Activated naive CD8-positive, alpha-beta T cell treated with anti-CD3 and anti-CD28 coated beads for 36 hours (primary cell): ENCODE data around the gene LEKR1. TPM values are rescaled to one million over a fixed set of nuclear protein-coding genes. Genes with fewer than 3 reads are reported as not detected.
"Not testable (repeated sequence)": the region's sequence is repeated elsewhere in the genome, so short reads cannot be mapped to it uniquely, and the experiment has no call there.

ENCODE experiments used
- DNase-seq: peaks from one replicate; pipeline ENCODE4 v3.0.0; 2021
- H3K27ac Mint-ChIP-seq: one replicate; pipeline ENCODE4 v1.8.0; 2022; ENCODE audit warnings: mild to moderate bottlenecking, moderate library complexity, mixed read lengths
- H3K27me3 Mint-ChIP-seq: one replicate; pipeline ENCODE4 v1.8.0; 2022; ENCODE audit warnings: mild to moderate bottlenecking, mixed read lengths
- H3K36me3 Mint-ChIP-seq: one replicate; pipeline ENCODE4 v1.8.0; 2021; ENCODE audit warnings: mild to moderate bottlenecking, mixed read lengths
- H3K4me1 Mint-ChIP-seq: one replicate; pipeline ENCODE4 v1.8.0; 2021; ENCODE audit warnings: mixed read lengths
- H3K4me3 Mint-ChIP-seq: one replicate; pipeline ENCODE4 v1.8.0; 2022; ENCODE audit warnings: mild to moderate bottlenecking, moderate library complexity, mixed read lengths
- H3K9me3 Mint-ChIP-seq: one replicate; pipeline ENCODE4 v1.8.0; 2022; ENCODE audit warnings: mixed read lengths
- total RNA-seq, 2 experiments: library from RNA; stranded (reverse); gene quantifications; one replicate each; pipeline ENCODE4 v1.2.3, GENCODE V29; 2021

The LEKR1 gene
- total RNA-seq, 2 experiments from 2014 or later = 0.74 to 2.4 TPM

GRCh38 chr3:156895374-156895773 lies 69.2 kb downstream of the LEKR1 start:
- not testable (repeated sequence) for H3K9me3 Mint-ChIP-seq, H3K27me3 Mint-ChIP-seq, DNase-seq, H3K4me3 Mint-ChIP-seq, H3K36me3 Mint-ChIP-seq, H3K27ac Mint-ChIP-seq, H3K4me1 Mint-ChIP-seq

DNA sequence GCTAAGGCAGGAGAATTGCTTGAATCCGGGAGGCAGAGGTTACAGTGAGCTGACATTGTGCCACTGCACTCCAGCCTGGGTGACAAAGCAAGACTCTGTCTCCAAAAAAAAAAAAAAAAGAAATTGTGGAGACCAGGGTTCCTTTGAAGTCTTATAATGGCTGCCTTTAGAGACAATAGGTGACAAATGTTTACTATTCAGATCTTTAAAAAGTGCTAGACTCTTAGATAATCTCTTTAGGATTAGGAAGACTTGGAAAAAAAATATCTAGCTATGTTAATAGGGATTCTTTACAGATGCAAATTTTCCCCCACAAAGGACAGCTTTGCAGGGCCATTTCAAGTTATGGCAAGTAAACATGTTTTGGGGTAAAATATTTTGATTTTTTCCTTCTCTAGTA lies 71.7 kb downstream of the LEKR1 start:
- not testable (repeated sequence) for H3K4me1 Mint-ChIP-seq, H3K27me3 Mint-ChIP-seq, DNase-seq, H3K9me3 Mint-ChIP-seq, H3K36me3 Mint-ChIP-seq, H3K4me3 Mint-ChIP-seq, H3K27ac Mint-ChIP-seq

- Mint-ChIP-seq H3K27ac (no peak overlapping the region), H3K27me3 (no peaks in the 10 kb centered on the region), H3K4me3 (no peak overlapping the region), H3K4me1 (no peaks in the 10 kb centered on the region), H3K36me3 (peaks cover 6% of the 10 kb centered on the region), H3K9me3 (peaks cover 9% of the 10 kb centered on the region)
- DNase-seq = no peak
Measured at GRCh38 chr3:156898296-156898880, 72.2 kb downstream of the LEKR1 start.

GRCh38 chr3:156899951-156900350 lies 73.8 kb downstream of the LEKR1 start:
- no peak for DNase-seq
- Mint-ChIP-seq H3K27ac (no peak overlapping the region), H3K4me1 (no peaks in the 10 kb centered on the region), H3K27me3 (no peaks in the 10 kb centered on the region), H3K4me3 (no peak overlapping the region), H3K36me3 (peaks cover 2% of the 10 kb centered on the region), H3K9me3 (no peaks in the 10 kb centered on the region)

DNA sequence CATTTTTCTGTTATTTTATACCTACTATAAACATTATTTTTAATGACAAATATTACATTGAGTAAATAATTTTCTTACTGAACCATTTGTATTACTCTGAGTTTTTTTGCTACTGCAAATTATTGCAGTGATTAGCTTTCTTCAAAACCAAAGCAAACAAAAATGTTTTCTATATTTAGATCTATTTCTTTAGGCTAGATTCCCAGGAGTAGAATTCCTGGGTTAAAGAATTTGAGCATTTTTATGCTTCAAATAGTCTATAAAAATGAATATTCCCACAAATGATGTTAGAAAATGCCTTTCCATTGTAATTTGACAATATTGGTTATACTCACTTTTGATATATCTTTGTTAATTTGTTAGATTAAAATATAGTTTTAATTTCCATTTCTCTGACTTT lies 76.8 kb downstream of the LEKR1 start:
- Mint-ChIP-seq H3K27ac (no peak overlapping the region), H3K4me1 (no peaks in the 10 kb centered on the region), H3K27me3 (no peaks in the 10 kb centered on the region), H3K36me3 (no peaks in the 10 kb centered on the region), H3K9me3 (no peaks in the 10 kb centered on the region), H3K4me3 (no peak overlapping the region)
- DNase-seq = no peak

GRCh38 chr3:156906275-156906674 lies 80.1 kb downstream of the LEKR1 start:
- DNase-seq = no peak
- Mint-ChIP-seq H3K27me3 (no peaks in the 10 kb centered on the region), H3K4me1 (no peaks in the 10 kb centered on the region)

DNA sequence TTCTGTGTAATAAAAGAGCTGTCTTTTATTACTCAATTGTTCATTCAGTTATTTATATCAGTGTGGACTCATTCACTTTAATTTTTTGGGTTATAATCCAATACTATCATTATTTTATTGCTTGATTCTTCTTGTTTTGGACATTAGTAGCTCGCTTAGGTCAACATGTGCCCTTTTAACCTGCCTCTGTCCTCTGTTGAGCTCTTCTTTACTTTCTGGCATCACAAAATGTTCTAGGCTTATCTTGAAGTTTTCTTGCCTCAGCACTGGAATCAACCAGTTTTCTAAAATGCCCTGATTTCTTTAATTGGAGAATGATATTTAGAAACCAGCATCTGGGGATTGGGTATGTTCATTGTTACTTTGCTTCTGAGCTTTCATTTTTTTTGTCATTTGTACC lies 82.2 kb downstream of the LEKR1 start:
- no peaks in the 10 kb centered on the region for H3K9me3 Mint-ChIP-seq
- H3K4me1 Mint-ChIP-seq = no peaks in the 10 kb centered on the region
- no peak for DNase-seq
- no peak overlapping the region for H3K4me3 Mint-ChIP-seq
- H3K27ac Mint-ChIP-seq = no peak overlapping the region
- no peaks in the 10 kb centered on the region for H3K36me3 Mint-ChIP-seq
- no peaks in the 10 kb centered on the region for H3K27me3 Mint-ChIP-seq

More at GRCh38 chr3:156906275-156906674, 80.1 kb downstream of the LEKR1 start:
- H3K36me3 Mint-ChIP-seq = no peaks in the 10 kb centered on the region
- no peaks in the 10 kb centered on the region for H3K9me3 Mint-ChIP-seq
- no peak overlapping the region for H3K27ac Mint-ChIP-seq
- H3K4me3 Mint-ChIP-seq = no peak overlapping the region

GRCh38 chr3:156910022-156910421 lies 83.9 kb downstream of the LEKR1 start:
- peaks cover 3% of the 10 kb centered on the region for H3K36me3 Mint-ChIP-seq
- peaks cover under 1% of the 10 kb centered on the region for H3K9me3 Mint-ChIP-seq
- DNase-seq = no peak
- H3K27ac Mint-ChIP-seq = no peak overlapping the region
- H3K4me1 Mint-ChIP-seq = no peaks in the 10 kb centered on the region
- no peaks in the 10 kb centered on the region for H3K27me3 Mint-ChIP-seq
- no peak overlapping the region for H3K4me3 Mint-ChIP-seq

DNA sequence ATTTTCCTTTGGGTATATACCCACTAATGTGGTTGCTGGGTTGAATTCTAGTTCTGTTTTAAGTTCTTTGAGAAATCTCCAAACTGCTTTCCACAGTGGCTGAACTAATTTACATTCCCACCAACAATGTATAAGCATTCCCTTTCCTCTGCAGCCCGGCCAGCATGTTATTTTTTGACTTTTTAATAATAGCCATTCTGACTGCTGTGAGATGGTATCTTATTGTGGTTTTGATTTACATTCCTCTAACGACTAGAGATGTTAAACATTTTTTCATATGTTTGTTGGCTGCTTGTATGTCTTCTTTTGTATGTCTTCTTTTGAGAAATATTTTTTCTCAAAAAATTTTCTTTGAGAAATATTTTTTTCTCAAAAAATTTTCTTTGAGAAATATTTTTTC lies 84.7 kb downstream of the LEKR1 start:
- not testable (repeated sequence) for H3K27me3 Mint-ChIP-seq, H3K36me3 Mint-ChIP-seq, H3K4me3 Mint-ChIP-seq, H3K9me3 Mint-ChIP-seq, H3K4me1 Mint-ChIP-seq, DNase-seq, H3K27ac Mint-ChIP-seq

DNA sequence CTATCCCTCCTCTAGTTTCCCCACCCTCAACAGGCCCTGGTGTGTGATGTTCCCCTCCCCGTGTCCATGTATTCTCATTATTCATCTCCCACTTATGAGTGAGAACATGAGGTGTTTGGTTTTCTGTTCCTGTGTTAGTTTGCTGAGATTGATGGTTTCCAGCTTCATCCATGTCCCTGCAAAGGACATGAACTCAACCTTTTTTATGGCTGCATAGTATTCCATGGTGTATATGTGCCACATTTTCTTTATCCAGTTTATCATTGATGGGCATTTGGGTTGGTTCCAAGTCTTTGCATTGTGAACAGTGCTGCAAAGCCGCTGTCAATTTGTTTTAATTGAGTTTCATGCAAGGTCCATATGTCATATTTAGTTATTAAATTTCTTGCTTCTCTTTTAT lies 88.1 kb downstream of the LEKR1 start:
- H3K4me1 Mint-ChIP-seq, H3K27me3 Mint-ChIP-seq, H3K36me3 Mint-ChIP-seq, H3K27ac Mint-ChIP-seq, DNase-seq, H3K4me3 Mint-ChIP-seq, H3K9me3 Mint-ChIP-seq: not testable (repeated sequence)

GRCh38 chr3:156915372-156915771 lies 89.2 kb downstream of the LEKR1 start:
- Mint-ChIP-seq H3K27me3 (no peaks in the 10 kb centered on the region), H3K27ac (no peak overlapping the region), H3K36me3 (peaks cover 7% of the 10 kb centered on the region), H3K4me1 (no peaks in the 10 kb centered on the region), H3K9me3 (peaks cover 7% of the 10 kb centered on the region), H3K4me3 (no peak overlapping the region)
- DNase-seq = no peak

GRCh38 chr3:156918746-156919145 lies 92.6 kb downstream of the LEKR1 start:
- DNase-seq = no peak
- Mint-ChIP-seq H3K36me3 (peaks cover 8% of the 10 kb centered on the region), H3K4me3 (no peak overlapping the region), H3K27me3 (no peaks in the 10 kb centered on the region), H3K4me1 (no peaks in the 10 kb centered on the region), H3K27ac (no peak overlapping the region), H3K9me3 (peaks cover 10% of the 10 kb centered on the region)

GRCh38 chr3:156919818-156920217 lies 93.7 kb downstream of the LEKR1 start:
- H3K4me3 Mint-ChIP-seq = no peak overlapping the region
- H3K9me3 Mint-ChIP-seq = peaks cover 15% of the 10 kb centered on the region
- no peak for DNase-seq
- H3K27ac Mint-ChIP-seq = no peak overlapping the region
- H3K36me3 Mint-ChIP-seq = peaks cover 8% of the 10 kb centered on the region
- no peaks in the 10 kb centered on the region for H3K27me3 Mint-ChIP-seq
- H3K4me1 Mint-ChIP-seq = no peaks in the 10 kb centered on the region

DNA sequence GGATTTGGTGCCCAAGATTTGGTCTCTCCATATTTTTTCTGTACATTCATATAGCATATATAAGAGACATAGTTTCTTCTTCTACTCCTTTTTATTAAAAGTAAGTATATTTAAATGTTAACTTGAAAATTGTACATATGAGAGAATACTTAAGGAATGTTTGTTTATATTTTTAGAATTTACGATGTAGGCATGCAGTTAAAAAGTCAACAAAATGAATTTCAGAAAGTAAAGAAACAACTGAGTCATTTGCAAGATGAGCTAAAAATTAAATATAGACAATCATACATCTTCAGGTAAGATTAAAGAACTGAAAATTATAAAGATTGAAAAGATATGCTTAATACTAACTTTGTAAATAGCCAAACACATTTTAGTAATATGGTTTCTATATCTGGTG lies 94.2 kb downstream of the LEKR1 start:
- H3K36me3 Mint-ChIP-seq = peaks cover 6% of the 10 kb centered on the region

DNA sequence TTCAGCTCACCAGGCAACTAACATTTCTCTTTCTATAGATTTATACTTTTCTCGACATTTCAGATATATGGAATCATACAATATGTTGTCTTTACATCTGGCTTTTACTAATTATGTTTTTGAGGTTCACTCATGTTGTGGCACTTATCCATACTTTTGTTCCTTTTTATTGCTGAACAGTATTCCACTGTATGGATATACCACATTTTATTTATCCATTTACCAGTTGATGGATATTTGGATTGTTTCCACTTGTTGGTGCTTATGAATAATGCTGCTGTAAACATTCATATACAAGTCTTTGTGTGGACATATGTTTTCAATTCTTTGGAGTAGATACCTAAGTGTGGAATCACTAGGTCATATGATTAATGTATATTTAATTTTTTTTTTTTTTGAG lies 97.2 kb downstream of the LEKR1 start:
- H3K36me3 Mint-ChIP-seq = peaks cover 13% of the 10 kb centered on the region
- H3K9me3 Mint-ChIP-seq = peaks cover 18% of the 10 kb centered on the region
- H3K4me1 Mint-ChIP-seq = no peaks in the 10 kb centered on the region
- H3K27ac Mint-ChIP-seq = no peak overlapping the region
- no peaks in the 10 kb centered on the region for H3K27me3 Mint-ChIP-seq
- H3K4me3 Mint-ChIP-seq = no peak overlapping the region
- DNase-seq = no peak

More for the DNA sequence above, 94.2 kb downstream of the LEKR1 start:
- no peak for DNase-seq
- H3K9me3 Mint-ChIP-seq = peaks cover 13% of the 10 kb centered on the region
- no peak overlapping the region for H3K4me3 Mint-ChIP-seq
- no peaks in the 10 kb centered on the region for H3K4me1 Mint-ChIP-seq
- no peaks in the 10 kb centered on the region for H3K27me3 Mint-ChIP-seq
- no peak overlapping the region for H3K27ac Mint-ChIP-seq

DNA sequence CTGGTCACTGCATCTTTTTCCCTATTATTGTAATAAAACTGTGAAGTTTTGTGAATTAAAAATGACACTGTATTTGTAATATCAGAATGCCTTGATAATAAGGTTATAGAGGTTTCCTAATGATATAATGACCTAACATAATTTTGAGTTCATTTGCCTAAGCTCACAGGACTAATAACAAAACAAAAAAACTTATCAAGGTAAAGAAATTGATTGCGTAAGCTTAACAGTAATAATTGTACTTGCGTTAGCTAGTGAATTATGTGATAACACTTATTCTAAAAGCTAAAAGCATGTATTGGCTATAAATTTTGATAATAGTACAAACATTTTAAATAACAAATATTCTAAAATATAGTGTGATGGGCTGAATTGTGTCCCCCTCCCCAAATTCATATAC lies 112.6 kb downstream of the LEKR1 start:
- no peak overlapping the region for H3K27ac Mint-ChIP-seq
- H3K36me3 Mint-ChIP-seq = no peaks in the 10 kb centered on the region
- H3K4me3 Mint-ChIP-seq = no peak overlapping the region
- peaks cover 9% of the 10 kb centered on the region for H3K27me3 Mint-ChIP-seq
- H3K4me1 Mint-ChIP-seq = no peaks in the 10 kb centered on the region
- DNase-seq = no peak
- H3K9me3 Mint-ChIP-seq = no peaks in the 10 kb centered on the region

DNA sequence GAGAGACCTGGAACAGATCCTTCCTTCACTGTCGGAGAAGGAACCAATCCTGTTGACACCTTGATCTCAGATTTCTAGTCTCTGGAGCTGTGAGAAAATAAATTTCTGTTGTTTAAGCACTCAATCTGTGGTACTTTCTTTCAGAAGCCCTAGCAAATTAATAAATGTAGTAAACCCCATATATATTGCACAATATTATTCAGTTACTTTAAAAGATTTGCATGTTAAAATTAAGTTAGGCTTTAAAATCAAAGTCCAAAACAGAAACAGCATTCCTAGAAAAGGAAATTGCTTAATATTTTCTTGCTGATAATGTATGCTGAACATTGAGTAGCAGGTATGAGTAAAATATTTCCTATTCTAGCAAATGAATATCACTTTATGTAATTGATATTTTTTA lies 113.2 kb downstream of the LEKR1 start:
- Mint-ChIP-seq H3K9me3 (no peaks in the 10 kb centered on the region), H3K36me3 (no peaks in the 10 kb centered on the region), H3K27me3 (peaks cover 9% of the 10 kb centered on the region), H3K27ac (no peak overlapping the region), H3K4me3 (no peak overlapping the region), H3K4me1 (no peaks in the 10 kb centered on the region)
- DNase-seq = no peak
